Activated naive CD8-positive, alpha-beta T cell treated with anti-CD3 and anti-CD28 coated beads for 36 hours (primary cell): ENCODE data around the gene SPIRE1. TPM values are rescaled to one million over a fixed set of nuclear protein-coding genes. Genes with fewer than 3 reads are reported as not detected.
"Not testable (repeated sequence)": the region's sequence is repeated elsewhere in the genome, so short reads cannot be mapped to it uniquely, and the experiment has no call there.

Experiments used
- DNase-seq: peaks from one replicate; pipeline ENCODE4 v3.0.0; 2021
- H3K27ac Mint-ChIP-seq: one replicate; pipeline ENCODE4 v1.8.0; 2022; ENCODE audit warnings: mild to moderate bottlenecking, moderate library complexity, mixed read lengths
- H3K27me3 Mint-ChIP-seq: one replicate; pipeline ENCODE4 v1.8.0; 2022; ENCODE audit warnings: mild to moderate bottlenecking, mixed read lengths
- H3K36me3 Mint-ChIP-seq: one replicate; pipeline ENCODE4 v1.8.0; 2021; ENCODE audit warnings: mild to moderate bottlenecking, mixed read lengths
- H3K4me1 Mint-ChIP-seq: one replicate; pipeline ENCODE4 v1.8.0; 2021; ENCODE audit warnings: mixed read lengths
- H3K4me3 Mint-ChIP-seq: one replicate; pipeline ENCODE4 v1.8.0; 2022; ENCODE audit warnings: mild to moderate bottlenecking, moderate library complexity, mixed read lengths
- H3K9me3 Mint-ChIP-seq: one replicate; pipeline ENCODE4 v1.8.0; 2022; ENCODE audit warnings: mixed read lengths
- total RNA-seq, 2 experiments: library from RNA; stranded (reverse); gene quantifications; one replicate each; pipeline ENCODE4 v1.2.3, GENCODE V29; 2021

SPIRE1 gene
- total RNA-seq, 2 experiments from 2014 or later, result 4.6 to 6.0 TPM

- H3K4me1 Mint-ChIP-seq, result peaks cover 4% of the 10 kb centered on the region
- DNase-seq, result no peak
- H3K36me3 Mint-ChIP-seq, result no peaks in the 10 kb centered on the region
- no peak overlapping the region for H3K4me3 Mint-ChIP-seq
- H3K27me3 Mint-ChIP-seq, result no peaks in the 10 kb centered on the region
- no peaks in the 10 kb centered on the region for H3K9me3 Mint-ChIP-seq
- H3K27ac Mint-ChIP-seq, result no peak overlapping the region
Measured at GRCh38 chr18:12637393-12637792, 20.5 kb downstream of the SPIRE1 start.

- Mint-ChIP-seq H3K4me3 (no peak overlapping the region), H3K4me1 (peaks cover 4% of the 10 kb centered on the region), H3K27me3 (no peaks in the 10 kb centered on the region), H3K36me3 (no peaks in the 10 kb centered on the region), H3K27ac (no peak overlapping the region), H3K9me3 (peaks cover 4% of the 10 kb centered on the region)
- no peak for DNase-seq
Measured at GRCh38 chr18:12631831-12632477, 26.0 kb downstream of the SPIRE1 start.

GRCh38 chr18:12630136-12630535 lies 27.8 kb downstream of the SPIRE1 start:
- H3K4me3 Mint-ChIP-seq, result no peak overlapping the region
- no peaks in the 10 kb centered on the region for H3K4me1 Mint-ChIP-seq
- H3K27me3 Mint-ChIP-seq, result no peaks in the 10 kb centered on the region
- peaks cover 4% of the 10 kb centered on the region for H3K9me3 Mint-ChIP-seq
- DNase-seq, result no peak
- H3K27ac Mint-ChIP-seq, result no peak overlapping the region
- no peaks in the 10 kb centered on the region for H3K36me3 Mint-ChIP-seq

GRCh38 chr18:12628706-12629702 lies 28.9 kb downstream of the SPIRE1 start:
- Mint-ChIP-seq H3K4me1 (no peaks in the 10 kb centered on the region), H3K4me3 (no peak overlapping the region), H3K27ac (no peak overlapping the region), H3K36me3 (no peaks in the 10 kb centered on the region), H3K9me3 (peaks cover 4% of the 10 kb centered on the region), H3K27me3 (no peaks in the 10 kb centered on the region)
- no peak for DNase-seq

- H3K27me3 Mint-ChIP-seq, DNase-seq: not testable (repeated sequence)
Measured at GRCh38 chr18:12627199-12627598, 30.7 kb downstream of the SPIRE1 start.

GRCh38 chr18:12625241-12625640 lies 32.7 kb downstream of the SPIRE1 start:
- Mint-ChIP-seq H3K36me3 (no peaks in the 10 kb centered on the region), H3K27ac (no peak overlapping the region), H3K4me3 (no peak overlapping the region), H3K27me3 (no peaks in the 10 kb centered on the region), H3K9me3 (peaks cover 4% of the 10 kb centered on the region), H3K4me1 (no peaks in the 10 kb centered on the region)
- no peak for DNase-seq

More at GRCh38 chr18:12627199-12627598, 30.7 kb downstream of the SPIRE1 start:
- not testable (repeated sequence) for H3K9me3 Mint-ChIP-seq, H3K4me1 Mint-ChIP-seq, H3K27ac Mint-ChIP-seq, H3K36me3 Mint-ChIP-seq, H3K4me3 Mint-ChIP-seq

GRCh38 chr18:12621742-12622306 lies 36.1 kb downstream of the SPIRE1 start:
- Mint-ChIP-seq H3K27me3 (no peaks in the 10 kb centered on the region), H3K36me3 (no peaks in the 10 kb centered on the region), H3K4me3 (no peak overlapping the region), H3K9me3 (no peaks in the 10 kb centered on the region), H3K27ac (no peak overlapping the region), H3K4me1 (no peaks in the 10 kb centered on the region)
- no peak for DNase-seq

- Mint-ChIP-seq H3K4me3 (no peak overlapping the region), H3K9me3 (no peaks in the 10 kb centered on the region), H3K4me1 (no peaks in the 10 kb centered on the region), H3K36me3 (no peaks in the 10 kb centered on the region), H3K27ac (no peak overlapping the region), H3K27me3 (no peaks in the 10 kb centered on the region)
- DNase-seq, result no peak
Measured at GRCh38 chr18:12615748-12616147, 42.2 kb downstream of the SPIRE1 start.

GRCh38 chr18:12608301-12608700 lies 49.6 kb downstream of the SPIRE1 start:
- no peaks in the 10 kb centered on the region for H3K27me3 Mint-ChIP-seq
- H3K4me1 Mint-ChIP-seq, result peaks cover 2% of the 10 kb centered on the region
- H3K4me3 Mint-ChIP-seq, result no peak overlapping the region
- H3K36me3 Mint-ChIP-seq, result no peaks in the 10 kb centered on the region
- no peak for DNase-seq
- no peak overlapping the region for H3K27ac Mint-ChIP-seq
- H3K9me3 Mint-ChIP-seq, result no peaks in the 10 kb centered on the region

- H3K4me1 Mint-ChIP-seq, result peaks cover 4% of the 10 kb centered on the region
- DNase-seq, result no peak
- no peaks in the 10 kb centered on the region for H3K36me3 Mint-ChIP-seq
- no peak overlapping the region for H3K4me3 Mint-ChIP-seq
- no peaks in the 10 kb centered on the region for H3K9me3 Mint-ChIP-seq
- H3K27ac Mint-ChIP-seq, result no peak overlapping the region
- H3K27me3 Mint-ChIP-seq, result no peaks in the 10 kb centered on the region
Measured at GRCh38 chr18:12606592-12607315, 51.2 kb downstream of the SPIRE1 start.

GRCh38 chr18:12604445-12605007 lies 53.4 kb downstream of the SPIRE1 start:
- Mint-ChIP-seq H3K36me3 (no peaks in the 10 kb centered on the region), H3K4me1 (peaks cover 11% of the 10 kb centered on the region), H3K27me3 (no peaks in the 10 kb centered on the region), H3K27ac (no peak overlapping the region), H3K4me3 (no peak overlapping the region), H3K9me3 (no peaks in the 10 kb centered on the region)
- no peak for DNase-seq

GRCh38 chr18:12599966-12600365 lies 57.9 kb downstream of the SPIRE1 start:
- Mint-ChIP-seq H3K4me1 (peaks cover 29% of the 10 kb centered on the region), H3K27me3 (no peaks in the 10 kb centered on the region), H3K27ac (no peak overlapping the region), H3K36me3 (peaks cover 2% of the 10 kb centered on the region), H3K9me3 (no peaks in the 10 kb centered on the region), H3K4me3 (no peak overlapping the region)
- DNase-seq, result no peak

GRCh38 chr18:12599543-12599942 lies 58.4 kb downstream of the SPIRE1 start:
- Mint-ChIP-seq H3K9me3 (no peaks in the 10 kb centered on the region), H3K27me3 (no peaks in the 10 kb centered on the region), H3K4me1 (peaks cover 29% of the 10 kb centered on the region), H3K36me3 (peaks cover 2% of the 10 kb centered on the region), H3K27ac (no peak overlapping the region), H3K4me3 (no peak overlapping the region)
- no peak for DNase-seq

GRCh38 chr18:12598181-12598930 lies 59.6 kb downstream of the SPIRE1 start:
- Mint-ChIP-seq H3K27ac (no peak overlapping the region), H3K4me3 (no peak overlapping the region), H3K36me3 (peaks cover 2% of the 10 kb centered on the region), H3K27me3 (no peaks in the 10 kb centered on the region), H3K9me3 (no peaks in the 10 kb centered on the region), H3K4me1 (peaks cover 29% of the 10 kb centered on the region)
- DNase-seq, result no peak
